Progenitor cell of endocrine pancreas (in vitro differentiated cells): Measurements from ENCODE around the gene MTMR3. TPM values are rescaled to one million over a fixed set of nuclear protein-coding genes. Genes with fewer than 3 reads are reported as not detected.

Source experiments
- DNase-seq: peaks from one replicate; pipeline ENCODE4 v3.0.0; 2021; ENCODE audit warnings: low spot score; ENCODE audit not compliant: unreplicated experiment
- H3K27ac Mint-ChIP-seq: 2 replicates; pipeline ENCODE4 v1.8.0; 2021; ENCODE audit warnings: mild to moderate bottlenecking, moderate library complexity, mixed read lengths
- H3K27me3 Mint-ChIP-seq: 2 replicates; pipeline ENCODE4 v1.8.0; 2021; ENCODE audit warnings: mixed read lengths
- H3K36me3 Mint-ChIP-seq: 2 replicates; pipeline ENCODE4 v1.8.0; 2022; ENCODE audit warnings: mixed read lengths; ENCODE audit not compliant: insufficient read depth
- H3K4me1 Mint-ChIP-seq: 2 replicates; pipeline ENCODE4 v1.8.0; 2021; ENCODE audit warnings: low read depth, mixed read lengths
- H3K4me3 Mint-ChIP-seq: 2 replicates; pipeline ENCODE4 v1.8.0; 2021; ENCODE audit warnings: low read depth, mild to moderate bottlenecking, moderate library complexity, mixed read lengths
- H3K9me3 Mint-ChIP-seq: 2 replicates; pipeline ENCODE4 v1.8.0; 2021; ENCODE audit warnings: low read depth, mixed read lengths
- total RNA-seq: library from RNA; stranded (reverse); gene quantifications from 2 replicates; pipeline ENCODE4 v1.2.1, GENCODE V29; 2021
- TF ChIP-seq, protein P1 (sequence below): fragments of 200-600 bp; sonication (generic); IDR thresholded peaks from one replicate; pipeline ENCODE4 v1.5.0; 2021; ENCODE audit warnings: antibody characterized with exemption, mild to moderate bottlenecking; ENCODE audit not compliant: unreplicated experiment

The MTMR3 gene
- total RNA-seq, 1 donor from 2014 or later, result 51.0 TPM

DNA sequence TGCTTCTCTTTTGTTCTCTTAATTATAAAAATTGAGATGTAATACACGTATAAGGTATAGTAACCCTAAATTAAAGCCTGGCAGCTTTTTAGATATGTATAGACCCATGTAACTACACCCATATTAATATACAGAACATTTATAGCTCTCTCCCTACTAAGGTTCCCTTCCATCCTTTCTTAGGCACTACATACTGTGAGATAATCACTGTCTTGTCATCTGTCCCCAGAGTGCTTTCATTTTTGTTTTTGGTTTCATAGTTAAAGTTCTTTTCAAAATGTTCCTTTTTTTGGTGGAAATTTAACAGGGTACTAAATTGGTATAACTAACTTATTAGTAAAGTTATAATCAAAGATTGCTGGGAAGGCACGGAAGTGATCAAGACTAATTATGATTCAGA lies 49.2 kb downstream of the MTMR3 start:
- Mint-ChIP-seq H3K36me3 (no peaks in the 10 kb centered on the region), H3K4me3 (no peak overlapping the region), H3K27ac (no peak overlapping the region), H3K4me1 (peaks cover 5% of the 10 kb centered on the region), H3K9me3 (no peaks in the 10 kb centered on the region), H3K27me3 (no peaks in the 10 kb centered on the region)
- TF ChIP-seq, protein P1, sequence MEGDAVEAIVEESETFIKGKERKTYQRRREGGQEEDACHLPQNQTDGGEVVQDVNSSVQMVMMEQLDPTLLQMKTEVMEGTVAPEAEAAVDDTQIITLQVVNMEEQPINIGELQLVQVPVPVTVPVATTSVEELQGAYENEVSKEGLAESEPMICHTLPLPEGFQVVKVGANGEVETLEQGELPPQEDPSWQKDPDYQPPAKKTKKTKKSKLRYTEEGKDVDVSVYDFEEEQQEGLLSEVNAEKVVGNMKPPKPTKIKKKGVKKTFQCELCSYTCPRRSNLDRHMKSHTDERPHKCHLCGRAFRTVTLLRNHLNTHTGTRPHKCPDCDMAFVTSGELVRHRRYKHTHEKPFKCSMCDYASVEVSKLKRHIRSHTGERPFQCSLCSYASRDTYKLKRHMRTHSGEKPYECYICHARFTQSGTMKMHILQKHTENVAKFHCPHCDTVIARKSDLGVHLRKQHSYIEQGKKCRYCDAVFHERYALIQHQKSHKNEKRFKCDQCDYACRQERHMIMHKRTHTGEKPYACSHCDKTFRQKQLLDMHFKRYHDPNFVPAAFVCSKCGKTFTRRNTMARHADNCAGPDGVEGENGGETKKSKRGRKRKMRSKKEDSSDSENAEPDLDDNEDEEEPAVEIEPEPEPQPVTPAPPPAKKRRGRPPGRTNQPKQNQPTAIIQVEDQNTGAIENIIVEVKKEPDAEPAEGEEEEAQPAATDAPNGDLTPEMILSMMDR, result no peak
- DNase-seq, result no peak

DNA sequence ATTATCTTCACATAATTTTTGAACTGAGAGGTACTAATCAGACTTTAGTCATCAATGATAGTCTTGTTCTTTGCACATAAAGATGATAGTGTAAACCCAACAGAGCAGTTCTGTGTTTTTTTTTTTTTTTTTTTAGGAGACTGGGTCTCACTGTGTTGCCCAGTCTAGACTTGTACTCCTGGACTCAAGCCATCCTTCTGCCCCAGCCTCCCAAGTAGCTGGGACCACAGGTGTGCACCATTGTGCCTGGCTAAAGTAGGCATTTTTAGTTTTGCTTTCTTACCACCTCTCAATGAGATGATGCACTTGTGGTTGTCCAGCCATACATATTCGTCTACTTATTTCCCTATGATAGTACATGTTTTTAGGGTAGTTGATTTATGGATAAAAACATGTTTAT lies 50.6 kb downstream of the MTMR3 start:
- Mint-ChIP-seq H3K36me3 (peaks cover 2% of the 10 kb centered on the region), H3K27me3 (no peaks in the 10 kb centered on the region), H3K4me3 (no peak overlapping the region), H3K9me3 (peaks cover 3% of the 10 kb centered on the region), H3K4me1 (peaks cover 5% of the 10 kb centered on the region), H3K27ac (no peak overlapping the region)
- DNase-seq, result no peak
- TF ChIP-seq, protein P1, result no peak

GRCh38 chr22:29934596-29934995 lies 51.6 kb downstream of the MTMR3 start:
- H3K4me3 Mint-ChIP-seq, result no peak overlapping the region
- H3K9me3 Mint-ChIP-seq, result peaks cover 6% of the 10 kb centered on the region
- peaks cover 5% of the 10 kb centered on the region for H3K4me1 Mint-ChIP-seq
- H3K27ac Mint-ChIP-seq, result no peak overlapping the region
- H3K27me3 Mint-ChIP-seq, result no peaks in the 10 kb centered on the region
- DNase-seq, result no peak
- H3K36me3 Mint-ChIP-seq, result peaks cover 6% of the 10 kb centered on the region
- TF ChIP-seq, protein P1, result no peak

GRCh38 chr22:29936186-29936585 lies 53.2 kb downstream of the MTMR3 start:
- no peak for DNase-seq
- TF ChIP-seq, protein P1, result no peak
- Mint-ChIP-seq H3K36me3 (peaks cover 14% of the 10 kb centered on the region), H3K9me3 (peaks cover 10% of the 10 kb centered on the region), H3K27ac (no peak overlapping the region), H3K4me1 (peaks cover 5% of the 10 kb centered on the region), H3K4me3 (no peak overlapping the region), H3K27me3 (no peaks in the 10 kb centered on the region)

- no peak for DNase-seq
- Mint-ChIP-seq H3K27ac (no peak overlapping the region), H3K27me3 (no peaks in the 10 kb centered on the region), H3K4me3 (no peak overlapping the region), H3K36me3 (peaks cover 23% of the 10 kb centered on the region), H3K9me3 (peaks cover 21% of the 10 kb centered on the region), H3K4me1 (peaks cover 5% of the 10 kb centered on the region)
- TF ChIP-seq, protein P1, result no peak
Measured at GRCh38 chr22:29937940-29938693, 55.1 kb downstream of the MTMR3 start.
